ENCODE results near the gene NUP62. TPM values are rescaled to one million over a fixed set of nuclear protein-coding genes. Genes with fewer than 3 reads are reported as not detected.

NUP62 gene
- total and polyA plus RNA-seq, 2 of the 4 experiments (the other 2 are of a cell fraction): 21.3 to 29.7 TPM

- intact Hi-C loops (cut with micrococcal nuclease): no loop called here
Measured at GRCh38 chr19:49881186-49881585, 48.1 kb downstream of the NUP62 start.

More at GRCh38 chr19:49881186-49881585, 48.1 kb downstream of the NUP62 start:
- no peak overlapping the region for H2BK5ac ChIP-seq (ENCODE audit: low read depth, low read length, poor library complexity, severe bottlenecking)
- no peak overlapping the region for H3K4me3 ChIP-seq (ENCODE audit: insufficient read depth, low read depth, low read length)
- DNase-seq (no peak), ATAC-seq (ENCODE audit: low read depth) (no peak)
- no peak overlapping the region for H2BK20ac ChIP-seq (ENCODE audit: low read depth, low read length)
- H3K9me3 ChIP-seq (ENCODE audit: control insufficient read depth, insufficient read depth, low read length): peaks cover 6% of the 10 kb centered on the region; the same call in 1 of the 2 replicates
- peaks cover 6% of the 10 kb centered on the region; the same call in 1 of the 2 replicates for H3K9me1 ChIP-seq (ENCODE audit: insufficient read depth, low read length)
- H2AK5ac ChIP-seq (ENCODE audit: low read depth, low read length): no peak overlapping the region
- POLR2A ChIA-PET (ENCODE audit: unreplicated experiment): no interaction called here
- no peak overlapping the region for H2AFZ ChIP-seq (replicated peaks; ENCODE audit: low read length, poor library complexity)
- H4K8ac ChIP-seq (ENCODE audit: low read depth in 2 of 2, low read length in 2 of 2): no peak overlapping the region
- in situ Hi-C loops (cut with MboI; ENCODE audit: low sequenced_read_pairs): no loop called here
- no peak overlapping the region for H2AK9ac ChIP-seq (replicated peaks; ENCODE audit: low read depth, low read length, poor library complexity)
- no peaks in the 10 kb centered on the region for H3K27me3 ChIP-seq (ENCODE audit: control insufficient read depth, insufficient read depth, low read length)
- 100% methylated on average over 6 of the region's 17 CpGs; no CpG with 5 or more reads in 1 of the 2 experiments for WGBS, 2 experiments (ENCODE audit: extremely low coverage in 2 of 2, insufficient read length in 1 of 2)
- no peak overlapping the region for H3K56ac ChIP-seq (ENCODE audit: extremely low read depth, insufficient read depth, low read length)
- no peak overlapping the region for H2BK15ac ChIP-seq (ENCODE audit: low read depth, low read length)
- H3K4me2 ChIP-seq (ENCODE audit: low read depth, low read length): no peak overlapping the region
- H4K5ac ChIP-seq (ENCODE audit: low read depth, low read length): no peak overlapping the region
- H3K4me1 ChIP-seq (ENCODE audit: control insufficient read depth, insufficient read depth, low read length): peaks cover 4% of the 10 kb centered on the region
- no peak overlapping the region for H3K4ac ChIP-seq (ENCODE audit: low read depth, low read length)
- CTCF ChIA-PET: no interaction called here
- dilution Hi-C loops (cut with HindIII; ENCODE audit: low sequenced_read_pairs, unreplicated experiment): no loop called here
- H3K14ac ChIP-seq (replicated peaks; ENCODE audit: low read depth, low read length): no peak overlapping the region
- H4K20me1 ChIP-seq (ENCODE audit: insufficient read depth, low read length): no peaks in the 10 kb centered on the region; the same call in 1 of the 2 replicates
- TF ChIP-seq MAFK (IDR thresholded peaks at IDR 0.05; ENCODE audit: low read depth, low read length): no peak
- TF ChIP-seq MAZ (IDR thresholded peaks at IDR 0.05; ENCODE audit: borderline replicate concordance, low read depth, low read length): no peak
- TF ChIP-seq FOS (IDR thresholded peaks at IDR 0.05; ENCODE audit: low read depth, low read length): no peak
- TF ChIP-seq BHLHE40 (IDR thresholded peaks at IDR 0.05; ENCODE audit: low read depth, low read length): no peak
- TF ChIP-seq RAD21 (IDR thresholded peaks at IDR 0.05; ENCODE audit: low read length): no peak
- no peak for TF ChIP-seq CHD1 (IDR thresholded peaks at IDR 0.05; ENCODE audit: low read depth, low read length)
- TF ChIP-seq RFX5 (IDR thresholded peaks at IDR 0.05; ENCODE audit: low read depth, low read length): no peak
- TF ChIP-seq USF2 (IDR thresholded peaks at IDR 0.05; ENCODE audit: low read depth, low read length): no peak
- TF ChIP-seq RCOR1 (IDR thresholded peaks at IDR 0.05; ENCODE audit: insufficient replicate concordance, low read length): no peak
- TF ChIP-seq POLR2A (IDR thresholded peaks at IDR 0.05; ENCODE audit: low read depth, low read length): no peak
- TF ChIP-seq CTCF (conservative IDR thresholded peaks at IDR 0.05; ENCODE audit: low read depth, low read length): no peak
- H3K27ac ChIP-seq (ENCODE audit: insufficient read depth, low read length): no peak overlapping the region
- peaks cover 56% of the 10 kb centered on the region for H3K36me3 ChIP-seq (ENCODE audit: control insufficient read depth, insufficient read depth, low read length)
- H3K79me1 ChIP-seq (ENCODE audit: low read depth in 1 of 2, low read length in 2 of 2): peaks cover 14 to 30% of the 10 kb centered on the region in 2 experiments
- no peak overlapping the region for H3K9ac ChIP-seq (ENCODE audit: low read depth, low read length)
- no peak overlapping the region for H4K91ac ChIP-seq (ENCODE audit: insufficient read depth, low read depth, low read length)
- no peak overlapping the region for H3K18ac ChIP-seq (ENCODE audit: low read depth, low read length)
- no TSS peak for BruUV-seq (replicated peaks)
- H3K23ac ChIP-seq (ENCODE audit: low read depth, low read length): no peak overlapping the region
- H2BK120ac ChIP-seq (ENCODE audit: low read depth, low read length): no peak overlapping the region
